HG03575 (cell line): ENCODE measurements around the gene SHISA3.

ENCODE experiments used
- ATAC-seq: cut with Tn5 transposase; IDR thresholded peaks from one replicate; pipeline ENCODE4 v1.9.1; 2021; ENCODE audit not compliant: unreplicated experiment, insufficient number of reproducible peaks, low FRiP score; ENCODE audit errors: extremely low read depth

The SHISA3 gene

GRCh38 chr4:42428036-42428435 lies 30.7 kb downstream of the SHISA3 start:
- no peak for ATAC-seq

GRCh38 chr4:42436928-42437565 lies 39.8 kb downstream of the SHISA3 start:
- no peak for ATAC-seq

GRCh38 chr4:42440083-42440482 lies 42.8 kb downstream of the SHISA3 start:
- ATAC-seq, result no peak

GRCh38 chr4:42442601-42443000 lies 45.3 kb downstream of the SHISA3 start:
- no peak for ATAC-seq

GRCh38 chr4:42445038-42445437 lies 47.8 kb downstream of the SHISA3 start:
- ATAC-seq, result no peak

- no peak for ATAC-seq
These were observed 49.5 kb downstream of the SHISA3 start for GRCh38 chr4:42446823-42447222.
